H1 (cell line): Measurements from ENCODE around the gene PRKAR1B. TPM values are rescaled to one million over a fixed set of nuclear protein-coding genes. Genes with fewer than 3 reads are reported as not detected.
A peak's percentile ranks its signal among the peaks of the same experiment; 100 is the strongest.

Experiments
- CTCF ChIA-PET: fragments of 300-600 bp; sonication (Branson Sonifier 250); formaldehyde crosslinking; loops from one replicate; lab custom pipeline; 2021; ENCODE audit not compliant: partially characterized antibody; lab: Charles Lee
- POLR2A ChIA-PET: fragments of 300-600 bp; sonication (Branson Sonifier 250); formaldehyde crosslinking; loops from one replicate; lab custom pipeline; 2021; ENCODE audit warnings: inconsistent platforms; ENCODE audit not compliant: partially characterized antibody; lab: Charles Lee
- DNase-seq, 2 experiments: peaks; one replicate each; pipeline versions ENCODE4 v3.0.0 to v3.0.0-alpha.2; 2010 to 2022; ENCODE audit warnings: low spot score in 2 of 2, low read depth in 1 of 2, mixed read lengths in 1 of 2
- FAIRE-seq: peaks from 2 replicates; lab custom pipeline; 2011; peaks lifted over from hg19 to GRCh38; lab: Jason Lieb, UNC
- H2AFZ ChIP-seq: 2 replicates; pipeline ENCODE4 v1.8.1; 2012; ENCODE audit warnings: low read length, inconsistent platforms
- H2AK5ac ChIP-seq: 2 replicates; pipeline ENCODE4 v1.6.1; 2013; ENCODE audit warnings: low read depth, low read length
- H2BK120ac ChIP-seq: replicated peaks from 2 replicates; pipeline ENCODE3; 2013; ENCODE audit warnings: low read depth, low read length, inconsistent platforms
- H2BK12ac ChIP-seq: 2 replicates; pipeline ENCODE4 v1.6.1; 2013; ENCODE audit warnings: low read depth, low read length
- H2BK15ac ChIP-seq: 2 replicates; pipeline ENCODE4 v1.6.1; 2013; ENCODE audit warnings: low read length
- H2BK20ac ChIP-seq: 2 replicates; pipeline ENCODE4 v1.6.1; 2013; ENCODE audit warnings: low read length
- H2BK5ac ChIP-seq: 2 replicates; pipeline ENCODE4 v1.6.1; 2013; ENCODE audit warnings: low read depth, low read length
- H3K14ac ChIP-seq: 2 replicates; pipeline ENCODE4 v1.6.1; 2013; ENCODE audit warnings: inconsistent platforms; ENCODE audit not compliant: insufficient read length
- H3K18ac ChIP-seq: 2 replicates; pipeline ENCODE4 v1.6.1; 2013; ENCODE audit warnings: low read length; ENCODE audit errors: extremely low read depth
- H3K23ac ChIP-seq: 2 replicates; pipeline ENCODE4 v1.6.1; 2013; ENCODE audit warnings: inconsistent platforms; ENCODE audit not compliant: insufficient read length
- H3K23me2 ChIP-seq: 2 replicates; pipeline ENCODE4 v1.6.1; 2013; ENCODE audit warnings: low read depth, low read length
- H3K27ac ChIP-seq: 2 replicates; pipeline ENCODE4 v1.6.1; 2011; ENCODE audit warnings: low read depth, low read length, inconsistent platforms
- H3K27me3 ChIP-seq, 4 experiments: replicated peaks in 1 of 4; 1 replicate in 1 of 4; 2 replicates in 3 of 4; pipeline versions ENCODE4 v1.6.1 to v1.8.1; 2011 to 2013; ENCODE audit warnings: low read length in 3 of 4, mild to moderate bottlenecking in 3 of 4, inconsistent platforms in 2 of 4, mixed read lengths in 2 of 4, moderate library complexity in 1 of 4; ENCODE audit not compliant: control insufficient read depth in 3 of 4, insufficient read depth in 3 of 4; ENCODE audit errors: extremely low read depth in 1 of 4
- H3K36me3 ChIP-seq, 4 experiments: 2 replicates each; pipeline versions ENCODE4 v1.6.1 to v1.8.1; 2011 to 2013; ENCODE audit warnings: mild to moderate bottlenecking in 4 of 4, low read length in 3 of 4, moderate library complexity in 2 of 4, control low read depth in 1 of 4, inconsistent platforms in 1 of 4; ENCODE audit not compliant: insufficient read depth in 4 of 4, control insufficient read depth in 2 of 4
- H3K4ac ChIP-seq: replicated peaks from 2 replicates; pipeline ENCODE3; 2013; ENCODE audit warnings: low read length, low read depth, mixed read lengths, inconsistent platforms; ENCODE audit not compliant: insufficient read length
- H3K4me1 ChIP-seq, 4 experiments: replicated peaks in 1 of 4; 1 replicate in 1 of 4; 2 replicates in 3 of 4; pipeline versions ENCODE4 v1.6.1 to v1.8.1; 2011 to 2013; ENCODE audit warnings: low read length in 3 of 4, inconsistent platforms in 2 of 4, mixed read lengths in 1 of 4; ENCODE audit not compliant: insufficient read depth in 4 of 4, control insufficient read depth in 3 of 4
- H3K4me2 ChIP-seq, 2 experiments: 2 replicates each; pipeline versions ENCODE4 v1.6.1 to v1.8.1; 2011 to 2013; ENCODE audit warnings: low read depth in 2 of 2, low read length in 2 of 2, control low read depth in 1 of 2, inconsistent platforms in 1 of 2, mild to moderate bottlenecking in 1 of 2; ENCODE audit not compliant: insufficient read depth in 1 of 2
- H3K4me3 ChIP-seq, 4 experiments: fragments of 200-600, 300-600 bp in 1 of 4; sonication (generic), shearing (Covaris generic), sonication (Bioruptor Twin) in 1 of 4; 2 replicates each; pipeline versions ENCODE4 v1.5.1 to v1.8.1; 2011 to 2016; ENCODE audit warnings: low read length in 4 of 4, low read depth in 3 of 4, control low read depth in 2 of 4, inconsistent platforms in 2 of 4, mild to moderate bottlenecking in 2 of 4, mixed read lengths in 1 of 4, moderate library complexity in 1 of 4; ENCODE audit not compliant: insufficient read depth in 2 of 4; ENCODE audit errors: extremely low read depth in 1 of 4
- H3K56ac ChIP-seq: replicated peaks from 2 replicates; pipeline ENCODE3; 2013; ENCODE audit warnings: low read depth, mild to moderate bottlenecking, mixed read lengths, low read length, inconsistent platforms; ENCODE audit not compliant: insufficient read length
- H3K79me1 ChIP-seq: 2 replicates; pipeline ENCODE4 v1.6.1; 2013; ENCODE audit warnings: low read depth, low read length, control low read depth
- H3K79me2 ChIP-seq, 2 experiments: 2 replicates each; pipeline versions ENCODE4 v1.6.1 to v1.8.1; 2012 to 2013; ENCODE audit warnings: low read length in 2 of 2, mild to moderate bottlenecking in 2 of 2, inconsistent platforms in 1 of 2; ENCODE audit not compliant: insufficient read depth in 2 of 2, control insufficient read depth in 1 of 2
- H3K9ac ChIP-seq, 4 experiments: replicated peaks in 1 of 4; 1 replicate in 1 of 4; 2 replicates in 3 of 4; pipeline versions ENCODE4 v1.6.1 to v1.8.1; 2011 to 2013; ENCODE audit warnings: low read depth in 3 of 4, low read length in 3 of 4, control low read depth in 2 of 4, mild to moderate bottlenecking in 2 of 4, moderate library complexity in 2 of 4, inconsistent platforms in 1 of 4; ENCODE audit errors: extremely low read depth in 1 of 4
- H3K9me3 ChIP-seq, 2 experiments: 2 replicates each; pipeline versions ENCODE4 v1.6.1 to v1.8.1; 2012 to 2013; ENCODE audit warnings: mild to moderate bottlenecking in 2 of 2, moderate library complexity in 2 of 2, control low read depth in 1 of 2, inconsistent platforms in 1 of 2, low read depth in 1 of 2, low read length in 1 of 2, mixed read lengths in 1 of 2; ENCODE audit not compliant: insufficient read depth in 2 of 2
- H4K20me1 ChIP-seq, 2 experiments: replicated peaks in 1 of 2; 2 replicates each; pipeline versions ENCODE3 to v1.8.1; 2011 to 2013; ENCODE audit warnings: inconsistent platforms in 2 of 2, low read length in 2 of 2, mild to moderate bottlenecking in 1 of 2; ENCODE audit not compliant: insufficient read depth in 2 of 2, control insufficient read depth in 1 of 2
- H4K5ac ChIP-seq: 2 replicates; pipeline ENCODE4 v1.6.1; 2013; ENCODE audit warnings: low read length, low read depth, mixed read lengths, inconsistent platforms; ENCODE audit not compliant: insufficient read length
- H4K8ac ChIP-seq: 2 replicates; pipeline ENCODE4 v1.8.0; 2013; ENCODE audit warnings: mild to moderate bottlenecking, moderate library complexity, low read length, inconsistent platforms; ENCODE audit not compliant: insufficient read depth; ENCODE audit errors: extremely low read depth
- H4K91ac ChIP-seq: replicated peaks from 2 replicates; pipeline ENCODE3; 2013; ENCODE audit warnings: low read length, mixed read lengths, inconsistent platforms; ENCODE audit not compliant: insufficient read length
- BRCA1 ChIP-seq: IDR thresholded peaks from 2 replicates; pipeline ENCODE4 v1.6.1; 2012; ENCODE audit warnings: low read depth, low read length, improper control_type of control experiment
- CHD1 ChIP-seq: IDR thresholded peaks from 2 replicates; pipeline ENCODE4 v1.6.1; 2012; ENCODE audit warnings: low read depth, low read length, improper control_type of control experiment
- EGR1 ChIP-seq: IDR thresholded peaks from 2 replicates; pipeline ENCODE4 v1.6.1; 2011; ENCODE audit warnings: low read depth, low read length, borderline replicate concordance
- FOSL1 ChIP-seq: IDR thresholded peaks from 2 replicates; pipeline ENCODE4 v1.6.1; 2011; ENCODE audit warnings: mild to moderate bottlenecking, low read depth, low read length, moderate library complexity; ENCODE audit not compliant: insufficient read depth
- MAX ChIP-seq: IDR thresholded peaks from 2 replicates; pipeline ENCODE4 v1.6.1; 2012; ENCODE audit warnings: inconsistent platforms
- SRF ChIP-seq: IDR thresholded peaks from 2 replicates; pipeline ENCODE4 v1.6.1; 2011; ENCODE audit warnings: mild to moderate bottlenecking, low read depth, low read length, moderate library complexity
- TAF7 ChIP-seq: optimal IDR thresholded peaks from 2 replicates; pipeline ENCODE3; 2011; ENCODE audit warnings: low read depth, mild to moderate bottlenecking, inconsistent platforms, low read length, moderate library complexity, borderline replicate concordance
- TBP ChIP-seq: IDR thresholded peaks from 2 replicates; pipeline ENCODE4 v1.6.1; 2011; ENCODE audit warnings: low read depth, low read length, improper control_type of control experiment
- WGBS, 2 experiments: shearing (Covaris generic) in 1 of 2; methylation state at CpG; one replicate each; pipeline versions ENCODE4 v1.1.6 to v1.1.7; 2013 to 2015; ENCODE audit warnings: low lambda C conversion rate in 2 of 2, mixed read lengths in 2 of 2, inconsistent platforms in 1 of 2, low coverage in 1 of 2, missing lambda C conversion rate in 1 of 2; ENCODE audit not compliant: insufficient replicate concordance in 2 of 2, insufficient coverage in 1 of 2, insufficient read length in 1 of 2; ENCODE audit errors: extremely low coverage in 1 of 2, missing lambda C conversion rate in 1 of 2; 5-methylcytosine and 5-hydroxymethylcytosine counted together
- polyA plus RNA-seq, 7 experiments: library from polyadenylated mRNA; depleted of rRNA in 3 of 7; stranded (reverse) in 5 of 7; unstranded in 2 of 7; fragments of >200 nt in 5 of 7; fragments of 200-250 nt in 2 of 7; gene quantifications; 1 replicate in 5 of 7; 2 replicates in 1 of 7; 4 replicates in 1 of 7; pipeline versions ENCODE4 v1.2.1 to v1.2.3, GENCODE V29; 2011 to 2013; ENCODE audit warnings: missing spikeins in 2 of 7, mixed read lengths in 2 of 7
- total RNA-seq: library from RNA; stranded (reverse); fragmentation: NEBNext Ultra II Directional; extraction: Animal tissue kit (Norgen Biotek cat#: 25700); gene quantifications from 2 replicates; pipeline ENCODE4 v1.2.1, GENCODE V29; 2021

Gene PRKAR1B
- total and polyA plus RNA-seq, 2 of the 8 experiments (the other 6 are each of a cell fraction or from before 2014, with no cell fraction given), result 12.3 to 55.7 TPM

- H3K27ac ChIP-seq, result no peak overlapping the region
- no peaks in the 10 kb centered on the region for H3K79me2 ChIP-seq
- H3K4ac ChIP-seq, result no peak overlapping the region
- CTCF ChIA-PET, result interaction anchor here (1.0 kb wide), 1 partner anchor 11 kb away, joined by 3 read pairs; no protein-coding TSS in a partner anchor
- no peak overlapping the region for H4K91ac ChIP-seq
- H3K4me3 ChIP-seq, result no peak overlapping the region
- H4K5ac ChIP-seq, result no peak overlapping the region
- FAIRE-seq, result no peak
- H2BK12ac ChIP-seq, result no peak overlapping the region
- H2AFZ ChIP-seq, result no peak overlapping the region
- H3K56ac ChIP-seq, result no peak overlapping the region
- H3K23me2 ChIP-seq, result peaks cover 7% of the 10 kb centered on the region; the same call in 1 of the 2 replicates
- H2BK20ac ChIP-seq, result no peak overlapping the region
- H3K9me3 ChIP-seq, result peaks cover 4 to 5% of the 10 kb centered on the region in 2 experiments; a peak in 3 of 4 replicates
- no peak overlapping the region for H2BK120ac ChIP-seq
- 91% methylated on average over 42 of the region's 42 CpGs; no CpG with 5 or more reads in 1 of the 2 experiments for WGBS, 2 experiments
- no peak overlapping the region for H4K8ac ChIP-seq
- H3K18ac ChIP-seq, result no peak overlapping the region
- no peak overlapping the region for H3K4me2 ChIP-seq
- no peak overlapping the region for H3K23ac ChIP-seq
- H4K20me1 ChIP-seq, result peaks cover 0 to 5% of the 10 kb centered on the region in 2 experiments
- H3K36me3 ChIP-seq, result peaks cover 0 to 17% (median 10%) of the 10 kb centered on the region in 4 experiments; a peak in 6 of 8 replicates
- H3K4me1 ChIP-seq, result no peaks in the 10 kb centered on the region
- no peaks in the 10 kb centered on the region for H3K27me3 ChIP-seq
- peak overlapping the region; percentile 24; the same call in 1 of the 2 replicates for H2BK5ac ChIP-seq
- no peak for DNase-seq
- no peak overlapping the region for H2AK5ac ChIP-seq
- no peak overlapping the region for H2BK15ac ChIP-seq
- no peak overlapping the region for H3K14ac ChIP-seq
- no peak for TF ChIP-seq EGR1
- no peak for TF ChIP-seq TBP
- TF ChIP-seq FOSL1, result no peak
- no peak for TF ChIP-seq CHD1
- no peak for TF ChIP-seq TAF7
- TF ChIP-seq MAX, result no peak
- no peak for TF ChIP-seq SRF
- no peak for TF ChIP-seq BRCA1
- TF ChIP-seq, all 59 proteins: peak for 0
- Histone ChIP-seq H3K79me1 (no peaks in the 10 kb centered on the region), H3K9ac (no peak overlapping the region)
- POLR2A ChIA-PET, result no interaction called here
Measured at GRCh38 chr7:591856-592628, 135.0 kb downstream of the PRKAR1B start.
